Measurements from ENCODE around the gene CC2D2B.
"Not testable (repeated sequence)": the region's sequence is repeated elsewhere in the genome, so short reads cannot be mapped to it uniquely, and the experiment has no call there.

Gene CC2D2B

GRCh38 chr10:95880704-95881103 is 27.1 kb upstream of the CC2D2B start:
- no peak for DNase-seq (ENCODE audit: low spot score)
- TF ChIP-seq, protein P1, sequence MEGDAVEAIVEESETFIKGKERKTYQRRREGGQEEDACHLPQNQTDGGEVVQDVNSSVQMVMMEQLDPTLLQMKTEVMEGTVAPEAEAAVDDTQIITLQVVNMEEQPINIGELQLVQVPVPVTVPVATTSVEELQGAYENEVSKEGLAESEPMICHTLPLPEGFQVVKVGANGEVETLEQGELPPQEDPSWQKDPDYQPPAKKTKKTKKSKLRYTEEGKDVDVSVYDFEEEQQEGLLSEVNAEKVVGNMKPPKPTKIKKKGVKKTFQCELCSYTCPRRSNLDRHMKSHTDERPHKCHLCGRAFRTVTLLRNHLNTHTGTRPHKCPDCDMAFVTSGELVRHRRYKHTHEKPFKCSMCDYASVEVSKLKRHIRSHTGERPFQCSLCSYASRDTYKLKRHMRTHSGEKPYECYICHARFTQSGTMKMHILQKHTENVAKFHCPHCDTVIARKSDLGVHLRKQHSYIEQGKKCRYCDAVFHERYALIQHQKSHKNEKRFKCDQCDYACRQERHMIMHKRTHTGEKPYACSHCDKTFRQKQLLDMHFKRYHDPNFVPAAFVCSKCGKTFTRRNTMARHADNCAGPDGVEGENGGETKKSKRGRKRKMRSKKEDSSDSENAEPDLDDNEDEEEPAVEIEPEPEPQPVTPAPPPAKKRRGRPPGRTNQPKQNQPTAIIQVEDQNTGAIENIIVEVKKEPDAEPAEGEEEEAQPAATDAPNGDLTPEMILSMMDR (IDR thresholded peaks at IDR 0.05): no peak
- peak overlapping the region; percentile 48 to 76 for H3K27ac ChIP-seq
- H3K4me3 ChIP-seq: no peak overlapping the region

GRCh38 chr10:95881316-95881715 is 26.5 kb upstream of the CC2D2B start:
- no peak overlapping the region for H3K4me3 ChIP-seq
- TF ChIP-seq, protein P1 (IDR thresholded peaks at IDR 0.05): no peak
- DNase-seq (ENCODE audit: low spot score): no peak
- H3K27ac ChIP-seq: peak overlapping the region; percentile 48 to 76

GRCh38 chr10:95889830-95890229 is 17.9 kb upstream of the CC2D2B start:
- Histone ChIP-seq H3K27ac (no peak overlapping the region), H3K4me3 (no peak overlapping the region)
- TF ChIP-seq, protein P1 (IDR thresholded peaks at IDR 0.05): no peak
- no peak for DNase-seq (ENCODE audit: low spot score)

DNA sequence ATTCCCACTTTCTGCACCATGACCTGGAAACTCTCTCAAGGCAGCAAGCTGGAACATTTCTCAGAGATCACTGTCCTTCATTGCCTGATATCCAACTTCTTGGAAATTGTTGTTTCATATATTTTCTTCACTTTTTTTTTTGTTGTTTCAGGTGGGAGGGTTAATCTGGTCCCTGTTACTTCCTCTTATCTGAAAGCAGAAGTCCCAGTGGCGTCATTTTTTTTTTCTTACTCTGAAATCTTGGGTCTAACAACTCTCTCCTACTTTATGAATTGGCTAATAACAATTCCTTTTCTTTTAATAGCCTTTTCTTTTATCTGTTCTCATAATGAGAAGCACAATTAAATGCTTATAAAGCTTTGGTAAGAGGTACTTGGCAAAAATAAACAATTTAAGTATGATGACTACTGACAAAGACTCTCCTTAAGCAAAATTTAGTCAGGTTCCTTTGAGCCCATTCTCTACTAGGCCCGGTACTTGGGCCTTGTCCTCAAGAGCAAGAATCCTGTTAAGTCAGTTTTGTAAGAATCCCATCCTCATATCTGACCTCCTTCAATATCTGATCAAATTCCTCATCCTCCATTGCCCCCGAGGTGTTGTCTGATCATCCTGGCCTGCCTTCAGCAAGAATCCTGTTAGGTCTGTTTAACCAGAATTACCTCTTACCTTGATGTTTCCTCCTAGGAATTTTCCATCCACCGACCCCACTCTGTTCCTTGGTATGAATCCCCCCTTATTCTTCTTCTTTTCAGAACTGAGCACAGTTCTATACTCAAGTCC is 11.5 kb upstream of the CC2D2B start:
- H3K27ac ChIP-seq: no peak overlapping the region
- H3K4me3 ChIP-seq: no peak overlapping the region
- TF ChIP-seq, protein P1 (IDR thresholded peaks at IDR 0.05): no peak
- DNase-seq (ENCODE audit: low spot score): no peak

DNA sequence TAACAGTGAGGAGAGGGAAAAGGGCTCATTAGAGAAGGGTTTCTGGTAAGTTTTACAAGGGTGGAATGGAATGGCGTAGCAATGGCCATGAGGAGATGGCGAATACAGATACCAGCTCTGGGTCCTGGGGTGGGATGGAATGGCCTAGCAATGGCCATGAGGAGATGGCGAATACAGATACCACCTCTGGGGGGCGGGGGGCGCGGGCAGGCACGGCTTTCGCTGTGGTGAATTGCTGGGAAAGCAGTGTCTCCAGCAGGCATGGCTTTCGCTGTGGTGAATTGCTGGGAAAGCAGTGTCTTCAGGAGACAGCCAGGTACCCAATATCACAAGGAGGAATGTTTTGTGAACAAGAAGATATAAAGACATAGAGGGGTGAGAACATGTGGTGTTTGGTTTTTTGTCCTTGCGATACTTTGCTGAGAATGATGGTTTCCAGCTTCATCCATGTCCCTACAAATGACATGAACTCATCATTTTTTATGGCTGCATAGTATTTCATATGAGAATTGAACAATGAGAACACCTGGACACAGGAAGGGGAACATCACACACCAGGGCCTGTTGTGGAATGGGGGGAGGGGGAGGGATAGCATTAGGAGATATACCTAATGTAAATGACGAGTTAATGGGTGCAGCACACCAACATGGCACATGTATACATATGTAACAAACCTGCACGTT is 1.7 kb upstream of the CC2D2B start:
- not testable (repeated sequence) for H3K4me3 ChIP-seq; H3K27ac ChIP-seq; DNase-seq (ENCODE audit: low spot score)

DNA sequence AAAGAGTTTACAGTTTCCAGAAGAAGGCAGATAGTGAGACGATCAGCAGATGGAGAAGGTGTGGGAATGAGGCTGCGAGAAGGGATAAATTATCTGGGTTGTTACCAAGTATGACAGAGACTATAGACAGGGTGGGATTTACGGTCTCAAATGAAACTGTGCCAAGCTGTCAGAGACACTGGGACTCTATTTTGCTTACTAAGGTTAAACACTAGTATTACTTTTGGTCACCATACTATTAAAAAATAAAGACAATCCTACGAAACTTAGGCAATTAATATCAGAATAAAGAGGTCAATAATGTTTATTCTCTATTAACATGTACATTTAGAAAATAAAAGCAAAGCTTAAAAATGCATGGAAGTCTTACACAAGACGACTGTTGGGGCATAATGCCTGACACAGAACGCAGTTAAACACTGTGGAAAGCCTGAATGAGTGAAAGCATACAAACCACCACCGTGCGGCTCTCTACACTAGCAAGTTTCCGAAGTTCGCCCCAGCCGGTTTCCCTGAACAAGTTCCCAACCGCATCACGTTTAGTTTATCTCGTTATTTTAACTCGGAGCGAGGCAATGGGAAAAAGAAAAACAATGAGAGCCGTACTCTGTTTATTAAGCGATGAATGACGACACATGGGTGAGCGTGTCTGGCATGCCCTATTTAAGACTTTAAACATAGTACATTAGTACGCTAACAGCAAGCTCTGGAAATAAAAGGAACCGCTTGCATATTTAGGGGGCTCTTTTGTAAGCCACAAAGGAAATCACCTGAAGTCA is 909 bp upstream of the CC2D2B start:
- Histone ChIP-seq H3K4me3 (peak overlapping the region; percentile 87), H3K27ac (peak overlapping the region; percentile 74 to 90)
- peak; percentile 75 for DNase-seq (ENCODE audit: low spot score)
- TF ChIP-seq, protein P1 (IDR thresholded peaks at IDR 0.05): no peak

GRCh38 chr10:95908450-95908849 is 675 bp downstream of the CC2D2B start:
- no peak for DNase-seq (ENCODE audit: low spot score)
- TF ChIP-seq, protein P1 (IDR thresholded peaks at IDR 0.05): no peak
- Histone ChIP-seq H3K27ac (peak overlapping the region in 1 of 2 donors; percentile 90), H3K4me3 (peak overlapping the region; percentile 87)
